HEK293 (cell line): ENCODE results near the gene ANKRD11.

Experiments used
- CTCF ChIA-PET: fragments of 350-600 bp; formaldehyde crosslinking; extraction: SDS; loops from one replicate; lab custom pipeline; 2021; ENCODE audit warnings: antibody characterized with exemption; lab: Yijun Ruan, JAX
- POLR2A ChIA-PET: fragments of 300-600 bp; formaldehyde crosslinking; extraction: SDS; loops from one replicate; lab custom pipeline; 2020; ENCODE audit warnings: antibody characterized with exemption, inconsistent platforms; lab: Yijun Ruan, JAX
- H3K27ac ChIP-seq: fragments of 200-500 bp; sonication (Bioruptor generic); 2 replicates; pipeline ENCODE4 v1.5.1; 2014; ENCODE audit warnings: low read depth, low read length, control low read depth, inconsistent platforms; ENCODE audit errors: extremely low read depth
- H3K36me3 ChIP-seq, 2 experiments: fragments of 200-500 bp in 1 of 2; sonication (Bioruptor generic) in 1 of 2; 1 replicate in 1 of 2; 2 replicates in 1 of 2; pipeline ENCODE4 v1.5.1; 2014 to 2017; ENCODE audit warnings: inconsistent platforms in 2 of 2, low read length in 2 of 2; ENCODE audit not compliant: control insufficient read depth in 2 of 2, insufficient read depth in 1 of 2
- H3K4me1 ChIP-seq: fragments of 200-500 bp; sonication (Bioruptor generic); 2 replicates; pipeline ENCODE4 v1.5.1; 2014; ENCODE audit warnings: mild to moderate bottlenecking, low read length, inconsistent platforms; ENCODE audit not compliant: control insufficient read depth, insufficient read depth
- H3K4me3 ChIP-seq: 2 replicates; pipeline ENCODE4 v1.5.1; 2011; ENCODE audit warnings: low read depth, mild to moderate bottlenecking, control low read depth, low read length, moderate library complexity
- H3K9me3 ChIP-seq: fragments of 200-500 bp; sonication (Bioruptor generic); 2 replicates; pipeline ENCODE4 v1.5.1; 2014; ENCODE audit warnings: low read depth, low read length, inconsistent platforms; ENCODE audit not compliant: control insufficient read depth, insufficient read depth
- BCL6B ChIP-seq: fragments of 450-650 bp; formaldehyde crosslinking; IDR thresholded peaks from 2 replicates; pipeline ENCODE4 v1.5.1; 2017; ENCODE audit warnings: missing biosample characterization, missing genetic modification characterization
- IKZF3 ChIP-seq: fragments of 450-650 bp; IDR thresholded peaks from 2 replicates; pipeline ENCODE4 v1.5.0; 2018; ENCODE audit warnings: missing biosample characterization, mild to moderate bottlenecking, missing genetic modification characterization, moderate library complexity
- KLF17 ChIP-seq: fragments of 450-650 bp; formaldehyde crosslinking; IDR thresholded peaks from 2 replicates; pipeline ENCODE4 v1.5.1; 2016; ENCODE audit warnings: missing biosample characterization, missing genetic modification characterization
- TRIM28 ChIP-seq: IDR thresholded peaks from 2 replicates; pipeline ENCODE4 v1.6.1; 2011; ENCODE audit warnings: low read length, control low read depth, borderline replicate concordance
- TSHZ1 ChIP-seq: fragments of 450-650 bp; formaldehyde crosslinking; IDR thresholded peaks from 2 replicates; pipeline ENCODE4 v1.5.1; 2016; ENCODE audit warnings: missing biosample characterization, missing genetic modification characterization, borderline replicate concordance
- ZBTB1 ChIP-seq: fragments of 450-650 bp; formaldehyde crosslinking; IDR thresholded peaks from 2 replicates; pipeline ENCODE4 v1.5.1; 2016; ENCODE audit warnings: missing biosample characterization, missing genetic modification characterization
- ZBTB21 ChIP-seq: fragments of 450-650 bp; formaldehyde crosslinking; IDR thresholded peaks from 2 replicates; pipeline ENCODE4 v1.5.1; 2017; ENCODE audit warnings: missing biosample characterization, missing genetic modification characterization
- ZBTB26 ChIP-seq: fragments of 450-650 bp; formaldehyde crosslinking; optimal IDR thresholded peaks from 2 replicates; pipeline ENCODE3; 2016; ENCODE audit warnings: missing biosample characterization, mild to moderate bottlenecking, missing genetic modification characterization
- ZEB2 ChIP-seq: fragments of 450-650 bp; formaldehyde crosslinking; IDR thresholded peaks from 2 replicates; pipeline ENCODE4 v1.5.1; 2016; ENCODE audit warnings: missing biosample characterization, missing genetic modification characterization
- ZFP41 ChIP-seq: fragments of 450-650 bp; formaldehyde crosslinking; IDR thresholded peaks from 2 replicates; pipeline ENCODE4 v1.5.1; 2016; ENCODE audit warnings: missing biosample characterization, missing genetic modification characterization, borderline replicate concordance
- ZNF133 ChIP-seq: fragments of 450-650 bp; formaldehyde crosslinking; IDR thresholded peaks from 2 replicates; pipeline ENCODE4 v1.5.1; 2016; ENCODE audit warnings: missing biosample characterization, missing genetic modification characterization
- ZNF138 ChIP-seq: fragments of 450-650 bp; formaldehyde crosslinking; IDR thresholded peaks from 2 replicates; pipeline ENCODE4 v1.5.1; 2016; ENCODE audit warnings: missing biosample characterization, missing genetic modification characterization, borderline replicate concordance
- ZNF211 ChIP-seq: fragments of 450-650 bp; formaldehyde crosslinking; IDR thresholded peaks from 2 replicates; pipeline ENCODE4 v1.5.1; 2016; ENCODE audit warnings: low read depth, missing biosample characterization, missing genetic modification characterization
- ZNF223 ChIP-seq: fragments of 450-650 bp; formaldehyde crosslinking; IDR thresholded peaks from 2 replicates; pipeline ENCODE4 v1.5.1; 2016; ENCODE audit warnings: missing biosample characterization, missing genetic modification characterization
- ZNF239 ChIP-seq: fragments of 450-650 bp; formaldehyde crosslinking; IDR thresholded peaks from 2 replicates; pipeline ENCODE4 v1.5.1; 2016; ENCODE audit warnings: missing biosample characterization, missing genetic modification characterization
- ZNF555 ChIP-seq: fragments of 450-650 bp; formaldehyde crosslinking; conservative IDR thresholded peaks from 2 replicates; pipeline ENCODE4 v1.5.1; 2017; ENCODE audit warnings: missing biosample characterization, mild to moderate bottlenecking, missing genetic modification characterization, inconsistent platforms
- ZNF621 ChIP-seq: fragments of 450-650 bp; formaldehyde crosslinking; IDR thresholded peaks from 2 replicates; pipeline ENCODE4 v1.5.1; 2017; ENCODE audit warnings: missing biosample characterization, missing genetic modification characterization
- ZNF645 ChIP-seq: fragments of 450-650 bp; formaldehyde crosslinking; IDR thresholded peaks from 2 replicates; pipeline ENCODE4; 2016; ENCODE audit warnings: missing biosample characterization, missing genetic modification characterization
- ZNF677 ChIP-seq: fragments of 450-650 bp; IDR thresholded peaks from 2 replicates; pipeline ENCODE4 v1.5.0; 2018; ENCODE audit warnings: missing biosample characterization, mild to moderate bottlenecking, missing genetic modification characterization, moderate library complexity
- ZNF707 ChIP-seq: fragments of 450-650 bp; formaldehyde crosslinking; IDR thresholded peaks from 2 replicates; pipeline ENCODE4 v1.5.1; 2016; ENCODE audit warnings: missing biosample characterization, missing genetic modification characterization
- ZNF747 ChIP-seq: fragments of 450-650 bp; formaldehyde crosslinking; IDR thresholded peaks from 2 replicates; pipeline ENCODE4 v1.5.1; 2016; ENCODE audit warnings: missing biosample characterization, missing genetic modification characterization
- ZNF776 ChIP-seq: fragments of 450-650 bp; formaldehyde crosslinking; IDR thresholded peaks from 2 replicates; pipeline ENCODE4 v1.5.0; 2017; ENCODE audit warnings: missing biosample characterization, missing genetic modification characterization, borderline replicate concordance
- ZNF792 ChIP-seq: fragments of 450-650 bp; formaldehyde crosslinking; IDR thresholded peaks from 2 replicates; pipeline ENCODE4 v1.5.1; 2016; ENCODE audit warnings: missing biosample characterization, missing genetic modification characterization
- ZSCAN23 ChIP-seq: fragments of 450-650 bp; formaldehyde crosslinking; IDR thresholded peaks from 2 replicates; pipeline ENCODE4 v1.5.1; 2016; ENCODE audit warnings: missing biosample characterization, missing genetic modification characterization
- ZSCAN30 ChIP-seq: fragments of 450-650 bp; IDR thresholded peaks from 2 replicates; pipeline ENCODE4 v1.5.1; 2018; ENCODE audit warnings: missing biosample characterization, mild to moderate bottlenecking, missing genetic modification characterization, moderate library complexity

The ANKRD11 gene

GRCh38 chr16:89371968-89372634, 118.3 kb downstream of the ANKRD11 start:
- no peaks in the 10 kb centered on the region for H3K9me3 ChIP-seq
- peaks cover 0 to 16% of the 10 kb centered on the region in 2 experiments; a peak in 1 of 3 replicates for H3K36me3 ChIP-seq
- H3K4me1 ChIP-seq = peaks cover 7% of the 10 kb centered on the region; the same call in 1 of the 2 replicates
- no peak overlapping the region for H3K27ac ChIP-seq
- ChIA-PET POLR2A (no interaction called here), CTCF (no interaction called here)
- H3K4me3 ChIP-seq = no peak overlapping the region
- TF ChIP-seq ZNF645 (no peak), ZNF747 (no peak), ZNF707 (tag by site-specific recombination) (no peak), KLF17 (tag by site-specific recombination) (no peak), TRIM28 (no peak), ZSCAN23 (tag by site-specific recombination) (no peak)

GRCh38 chr16:89371386-89371785, 119.0 kb downstream of the ANKRD11 start:
- no peak for TF ChIP-seq ZBTB26 (tag by site-specific recombination)
- no peak for TF ChIP-seq ZNF211
- no peak for TF ChIP-seq ZNF677 (tag by site-specific recombination)
- no peak for TF ChIP-seq ZNF555
- TF ChIP-seq ZBTB21 (tag by site-specific recombination) = no peak
- TF ChIP-seq ZNF223 = no peak
- TF ChIP-seq ZNF239 = no peak
- TF ChIP-seq ZNF621 (tag by site-specific recombination) = no peak
- TF ChIP-seq, all 188 proteins: peak for 0
- H3K27ac ChIP-seq = no peak overlapping the region
- ChIA-PET CTCF (no interaction called here), POLR2A (no interaction called here)
- no peaks in the 10 kb centered on the region for H3K9me3 ChIP-seq
- no peak overlapping the region for H3K4me3 ChIP-seq
- peaks cover 0 to 16% of the 10 kb centered on the region in 2 experiments; a peak in 1 of 3 replicates for H3K36me3 ChIP-seq
- H3K4me1 ChIP-seq = peaks cover 7% of the 10 kb centered on the region; the same call in 1 of the 2 replicates

- ChIA-PET POLR2A (interaction anchor here (0.8 kb wide), 1 partner anchor 72 kb away, joined by 3 read pairs; no protein-coding TSS in a partner anchor), CTCF (no interaction called here)
- no peak overlapping the region for H3K27ac ChIP-seq
- peaks cover 0 to 16% of the 10 kb centered on the region in 2 experiments; a peak in 1 of 3 replicates for H3K36me3 ChIP-seq
- H3K9me3 ChIP-seq = no peaks in the 10 kb centered on the region
- no peak overlapping the region for H3K4me3 ChIP-seq
- H3K4me1 ChIP-seq = peaks cover 7% of the 10 kb centered on the region; the same call in 1 of the 2 replicates
- no peak for TF ChIP-seq ZSCAN30
- no peak for TF ChIP-seq ZNF792
- no peak for TF ChIP-seq ZFP41
- TF ChIP-seq ZNF133 (tag by site-specific recombination) = no peak
- TF ChIP-seq BCL6B = no peak
- no peak for TF ChIP-seq ZNF138 (tag by site-specific recombination)
- TF ChIP-seq TSHZ1 (tag by site-specific recombination) = no peak
- no peak for TF ChIP-seq ZBTB1
- no peak for TF ChIP-seq ZEB2
- no peak for TF ChIP-seq IKZF3 (tag by site-specific recombination)
- TF ChIP-seq ZNF776 = no peak
Measured at GRCh38 chr16:89370601-89371000, 119.8 kb downstream of the ANKRD11 start.
